Endometrial microvascular endothelial cells (primary cell): ENCODE measurements around the gene MINAR1. TPM values are rescaled to one million over a fixed set of nuclear protein-coding genes. Genes with fewer than 3 reads are reported as not detected.

Experiments used
- in situ Hi-C: cut with HindIII; loops from 2 replicates; pipeline ENCODE4 v1.10.0; 2017; ENCODE audit warnings: low sequenced_read_pairs, low pct_unique_long_range_greater_than_20kb; ENCODE audit errors: inconsistent ontology term
- total RNA-seq: library from RNA; depleted of rRNA; stranded (reverse); fragments of >200 nt; gene quantifications from one replicate; pipeline ENCODE4 v1.2.3, GENCODE V29; 2015; ENCODE audit errors: inconsistent ontology term

Gene MINAR1
- total RNA-seq, 1 donor from 2014 or later: 1.1 TPM

DNA sequence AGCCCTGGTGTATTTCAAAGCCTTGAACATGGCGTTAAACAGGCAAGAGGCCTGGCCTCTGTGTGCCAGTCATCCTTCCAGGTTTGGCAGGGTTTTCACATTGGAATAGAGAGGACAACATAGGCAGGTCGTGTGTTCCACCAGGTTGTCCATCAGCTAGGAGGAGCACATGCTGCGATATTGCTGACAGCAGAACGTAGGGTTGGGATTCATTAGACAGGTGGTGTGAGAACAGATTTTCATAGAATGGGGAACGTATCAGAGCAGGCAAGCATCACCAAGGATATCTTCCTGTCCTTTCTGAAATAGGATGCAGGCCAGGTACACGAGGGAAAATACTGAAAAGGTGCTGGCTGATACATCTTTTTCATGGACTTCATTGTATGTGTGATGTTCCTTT lies 26.4 kb downstream of the MINAR1 start:
- in situ Hi-C loops: no loop called here

DNA sequence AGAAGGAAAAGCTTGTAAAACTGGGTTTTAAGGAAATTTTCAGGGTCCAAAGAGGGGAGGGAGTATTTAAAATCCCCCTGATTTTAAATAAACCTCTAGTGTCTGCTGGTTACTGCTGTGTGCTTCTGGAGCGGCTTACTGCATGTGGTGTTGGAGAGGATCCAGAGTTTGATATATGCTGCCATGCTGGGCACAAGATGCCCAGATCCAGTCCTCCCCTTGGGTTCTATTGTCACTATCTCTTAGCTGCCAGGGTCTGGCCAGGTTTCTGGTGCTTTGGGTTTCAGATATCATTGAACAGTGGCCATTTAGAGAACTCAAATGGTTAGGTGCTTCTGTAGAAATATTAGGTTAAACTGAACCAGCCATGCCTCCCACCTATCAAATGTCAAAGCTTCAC lies 27.5 kb downstream of the MINAR1 start:
- in situ Hi-C loops: no loop called here

DNA sequence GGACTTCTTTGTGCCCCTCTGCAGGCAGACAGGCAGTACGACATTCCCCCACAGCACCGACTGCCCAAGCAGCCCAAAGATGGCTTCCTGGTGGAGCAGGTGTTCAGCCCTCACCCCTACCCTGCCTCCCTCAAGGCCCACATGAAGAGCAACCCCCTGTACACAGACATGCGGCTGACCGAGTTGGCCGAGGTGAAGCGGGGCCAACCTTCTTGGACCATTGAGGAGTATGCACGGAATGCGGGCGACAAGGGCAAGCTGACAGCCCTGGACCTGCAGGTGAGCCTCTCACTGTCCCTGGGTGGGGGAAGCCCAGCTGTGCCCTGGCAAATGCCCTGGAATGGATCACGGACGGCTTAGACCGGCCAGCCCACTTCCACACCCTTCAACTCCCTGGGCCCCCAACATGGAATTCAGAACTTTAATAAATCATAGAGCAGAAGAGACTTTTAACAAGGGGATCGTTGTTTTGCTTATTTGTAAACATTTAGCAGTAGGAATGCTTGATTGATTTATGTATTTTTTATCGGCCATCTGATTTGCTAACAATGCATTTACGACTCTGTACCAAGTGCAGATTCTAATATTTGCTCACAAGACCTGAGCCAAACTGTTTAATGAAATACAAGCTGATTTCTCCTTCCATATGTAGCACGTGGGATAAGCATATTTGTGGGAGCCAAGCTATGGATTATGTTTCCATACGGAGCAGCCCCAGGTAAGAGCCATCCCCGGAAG lies 31.1 kb downstream of the MINAR1 start:
- in situ Hi-C loops: no loop called here

DNA sequence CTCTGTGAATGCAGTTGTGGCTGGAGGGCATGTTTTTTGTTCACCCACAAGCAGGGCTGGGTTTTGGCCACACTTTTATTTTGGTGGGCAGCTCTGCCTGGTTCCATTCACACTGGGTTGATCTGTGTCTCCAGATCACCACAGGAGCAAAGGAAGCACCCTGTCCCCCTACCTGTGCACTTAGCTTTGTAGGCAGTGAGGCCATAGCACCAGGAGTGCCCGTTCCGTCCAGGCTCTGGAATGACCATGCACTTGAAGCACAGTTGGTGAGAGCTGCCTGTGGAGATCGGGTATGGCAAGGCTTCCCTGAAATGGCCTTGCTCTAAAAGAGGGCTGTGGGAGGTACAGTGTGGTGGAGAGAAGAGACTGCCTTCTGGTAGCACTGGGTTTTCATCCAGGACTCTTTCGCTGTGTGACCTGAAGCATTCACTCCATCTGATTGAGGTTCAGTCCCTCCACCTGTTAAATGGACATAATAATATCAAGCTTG lies 31.7 kb downstream of the MINAR1 start:
- in situ Hi-C loops: no loop called here

DNA sequence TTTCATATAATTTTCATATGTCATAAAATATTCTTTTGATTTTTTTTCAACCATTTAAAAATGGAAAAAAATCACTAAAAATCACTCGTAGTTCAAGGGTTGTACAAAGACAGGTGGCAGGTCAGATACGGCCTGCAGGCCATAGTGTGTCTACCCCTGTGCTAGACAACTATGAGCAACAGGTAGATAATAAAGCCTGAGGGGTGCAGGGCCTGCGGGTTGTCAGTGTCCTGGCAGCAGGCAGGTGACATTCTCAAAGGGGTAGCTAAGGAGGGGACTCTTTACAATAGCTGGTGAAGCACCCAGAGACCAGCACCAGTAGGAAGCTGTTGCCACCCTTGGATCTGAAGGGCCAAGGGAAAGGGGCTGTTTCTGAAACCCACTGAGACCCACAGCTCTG lies 34.4 kb downstream of the MINAR1 start:
- in situ Hi-C loops: no loop called here

DNA sequence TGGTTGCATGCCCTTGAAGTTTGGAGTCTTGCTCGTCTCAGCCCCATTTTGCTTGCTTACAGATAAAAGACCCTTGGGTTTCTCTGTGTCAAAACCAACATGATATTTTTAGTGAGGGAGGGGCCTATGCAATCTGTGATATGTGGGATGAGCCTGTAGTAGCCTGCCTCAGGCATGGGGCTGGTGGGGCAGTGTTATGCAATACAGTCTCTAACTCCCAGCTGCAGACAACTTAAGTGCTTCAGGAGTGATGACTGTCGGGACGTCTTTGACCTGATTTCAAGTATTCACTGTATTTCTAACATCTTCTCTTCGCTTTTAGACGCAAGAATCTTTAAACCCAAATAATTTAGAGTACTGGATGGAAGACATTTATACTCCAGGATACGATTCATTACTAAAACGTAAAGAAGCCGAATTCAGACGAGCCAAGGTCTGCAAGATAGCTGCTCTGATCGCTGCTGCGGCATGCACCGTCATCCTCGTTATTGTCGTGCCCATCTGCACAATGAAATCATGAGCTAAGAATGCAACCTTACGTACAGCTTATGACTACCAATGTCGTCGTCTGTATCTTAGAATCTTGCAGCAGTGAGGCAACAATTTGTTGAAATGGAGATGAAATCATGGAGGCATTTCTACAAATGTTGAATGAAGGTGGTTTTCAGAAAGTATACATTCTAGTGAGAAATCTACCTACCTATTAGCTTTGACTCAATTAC lies 35.9 kb downstream of the MINAR1 start:
- in situ Hi-C loops: no loop called here

DNA sequence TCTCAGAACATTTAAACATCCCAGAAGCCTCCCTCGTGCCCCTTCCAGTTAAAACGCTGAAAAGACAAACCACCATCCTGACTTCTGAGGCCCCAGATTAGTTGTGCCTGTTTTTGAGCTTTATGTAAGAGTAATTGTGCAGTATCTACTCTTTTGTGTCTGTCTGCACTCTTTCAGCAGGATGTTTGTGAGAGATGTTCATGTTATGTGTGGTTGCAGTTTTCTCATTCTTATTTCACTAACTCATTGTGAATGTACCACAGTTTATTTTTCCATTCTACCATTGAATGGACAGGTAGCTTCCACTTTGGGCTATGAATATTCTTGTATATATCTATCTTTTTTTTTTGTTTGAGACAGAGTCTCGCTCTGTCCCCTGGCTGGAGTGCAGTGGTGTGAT lies 40.3 kb downstream of the MINAR1 start:
- in situ Hi-C loops: no loop called here

DNA sequence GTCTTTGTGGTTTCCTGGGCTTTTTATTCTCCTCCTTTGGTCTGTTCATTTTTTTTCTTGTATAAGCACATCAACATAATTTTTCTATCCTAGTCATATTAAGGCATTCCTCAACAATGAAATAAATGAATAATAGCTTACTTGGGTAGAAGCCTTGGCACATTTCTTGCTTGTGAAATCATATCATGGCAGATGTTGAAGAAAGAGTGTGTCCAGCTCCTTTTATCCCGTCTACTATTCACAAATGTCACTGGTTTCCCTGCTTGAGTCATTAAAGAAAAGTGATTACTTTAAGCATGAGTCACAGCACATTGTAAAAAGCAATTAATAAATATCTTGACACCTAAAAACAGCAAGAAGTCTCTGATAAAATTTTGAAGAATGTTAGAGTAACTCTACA lies 42.1 kb downstream of the MINAR1 start:
- in situ Hi-C loops: no loop called here

DNA sequence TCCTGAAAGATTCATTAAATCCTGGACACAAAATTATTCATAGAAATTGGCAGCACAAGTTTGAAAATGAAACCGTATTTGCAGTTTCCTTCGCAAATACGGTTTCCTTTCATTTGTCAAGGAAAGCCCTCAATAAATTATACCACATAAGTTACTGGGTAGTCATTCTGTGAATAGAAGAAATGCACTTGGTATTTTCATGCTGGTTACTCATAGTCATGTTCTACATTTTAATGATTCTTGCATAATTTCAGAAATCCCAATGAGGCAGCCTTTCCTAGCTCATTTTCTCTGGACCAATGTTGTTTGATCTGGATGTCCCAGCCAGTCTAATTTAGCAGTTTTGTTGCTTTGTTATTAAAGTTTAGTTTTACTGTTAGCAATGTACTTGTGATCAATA lies 43.2 kb downstream of the MINAR1 start:
- in situ Hi-C loops: no loop called here

DNA sequence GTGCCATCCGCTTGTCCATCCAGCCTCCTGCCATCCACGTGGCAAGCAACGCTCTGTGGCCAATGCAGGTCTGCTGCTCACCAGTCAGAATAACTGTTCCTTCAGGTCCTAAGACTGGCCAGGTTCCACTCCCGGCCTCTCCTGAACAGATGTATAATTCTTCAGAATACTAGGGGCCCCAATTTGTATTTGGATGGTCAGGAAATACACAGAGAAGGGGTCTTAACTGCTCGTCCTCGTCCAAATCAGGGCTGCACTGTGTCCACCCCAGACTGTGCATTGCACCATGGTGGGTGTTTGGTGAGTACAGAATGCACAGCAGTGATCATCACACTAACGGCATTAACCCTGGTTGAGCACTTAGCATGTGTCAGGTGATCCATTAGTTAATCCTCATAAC lies 46.0 kb downstream of the MINAR1 start:
- in situ Hi-C loops: no loop called here

DNA sequence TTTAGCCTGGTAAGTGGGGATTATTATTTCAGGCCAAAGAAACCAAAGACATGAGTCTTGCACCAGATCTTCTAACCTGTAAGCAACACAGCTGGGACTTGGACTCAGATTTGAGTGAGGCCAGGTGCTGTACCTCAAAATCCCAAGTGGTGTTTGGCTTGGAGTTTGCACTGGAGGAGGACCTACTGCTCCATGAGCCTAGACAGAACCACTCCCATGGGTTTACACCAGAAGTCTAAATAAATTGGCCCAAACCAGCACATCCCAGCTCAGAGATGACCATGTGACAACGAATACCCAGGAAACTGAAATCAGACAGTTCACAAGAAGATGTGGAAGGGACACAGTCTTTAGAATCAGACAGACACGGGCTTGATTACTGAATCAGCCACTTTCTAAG lies 47.5 kb downstream of the MINAR1 start:
- in situ Hi-C loops: no loop called here

DNA sequence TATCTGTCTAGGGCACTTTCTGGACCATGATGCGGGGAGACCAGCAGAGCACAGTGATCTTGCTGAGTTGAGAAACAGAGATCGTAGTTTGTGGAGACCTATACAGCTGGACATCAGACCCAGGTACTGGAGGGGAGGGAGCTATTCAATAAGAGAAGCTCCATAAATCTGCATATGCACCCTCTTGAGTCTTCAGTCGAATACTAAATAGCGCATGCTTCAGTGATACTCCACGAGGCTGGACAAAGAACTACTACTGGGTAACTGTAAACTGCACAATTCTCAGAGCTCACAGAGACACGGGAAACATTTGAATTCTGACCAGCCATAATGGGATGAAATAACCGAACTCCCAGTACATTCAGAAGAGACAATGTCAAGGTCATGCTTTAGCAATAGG lies 49.7 kb downstream of the MINAR1 start:
- in situ Hi-C loops: no loop called here

Other genes with a start within 250 kb of the MINAR1 start
- gene ANKRD34C, start 149.6 kb upstream of the MINAR1 start, total RNA-seq: not detected
- gene TMED3, start 121.2 kb upstream of the MINAR1 start, total RNA-seq: 173 TPM